Measurements from ENCODE around the gene ZNF277. TPM values are rescaled to one million over a fixed set of nuclear protein-coding genes. Genes with fewer than 3 reads are reported as not detected.

The ZNF277 gene
- total RNA-seq, 1 experiment from 2014 or later: 13.1 TPM

GRCh38 chr7:112207765-112208164 is 1.3 kb downstream of the ZNF277 start:
- Histone ChIP-seq H2BK12ac (ENCODE audit: insufficient read length, low read depth, low read length) (no peak overlapping the region), H3K4me1 (ENCODE audit: insufficient read depth, low read length) (no peaks in the 10 kb centered on the region; the same call in 1 of the 2 replicates), H3K79me2 (ENCODE audit: insufficient read depth, low read length) (peaks cover 21% of the 10 kb centered on the region; the same call in 1 of the 2 replicates), H4K8ac (replicated peaks; ENCODE audit: insufficient read length, low read depth, low read length) (no peak overlapping the region), H3K4ac (ENCODE audit: low read depth, low read length) (no peak overlapping the region), H2BK20ac (ENCODE audit: low read depth, low read length, poor library complexity, severe bottlenecking) (no peak overlapping the region), H3K4me2 (ENCODE audit: insufficient read depth, insufficient read length, low read length) (peak overlapping the region; percentile 84), H3K9me3 (ENCODE audit: control insufficient read depth, low read depth, low read length) (no peaks in the 10 kb centered on the region), H3K23me2 (ENCODE audit: insufficient read length, low read depth, low read length, poor library complexity, severe bottlenecking) (peaks cover 28% of the 10 kb centered on the region), H3K18ac (ENCODE audit: insufficient read length, low read depth, low read length) (no peak overlapping the region), H2BK120ac (ENCODE audit: low read depth, low read length, poor library complexity, severe bottlenecking) (no peak overlapping the region), H3K9ac (ENCODE audit: extremely low read depth, insufficient read length, low read length) (no peak overlapping the region), H4K91ac (ENCODE audit: insufficient read length, low read depth, low read length) (no peak overlapping the region), H3K27me3 (ENCODE audit: insufficient read depth, low read length) (no peaks in the 10 kb centered on the region), H3K23ac (ENCODE audit: insufficient read length, low read depth, low read length) (no peak overlapping the region), H3K27ac (ENCODE audit: insufficient read length, low read depth, low read length) (no peak overlapping the region), H3T11ph (ENCODE audit: low read length) (no peak overlapping the region), H3K14ac (ENCODE audit: insufficient read depth, low read length) (no peak overlapping the region), H3K79me1 (ENCODE audit: insufficient read depth, low read depth, low read length, poor library complexity, severe bottlenecking) (peaks cover 2% of the 10 kb centered on the region), H2BK15ac (ENCODE audit: low read depth, low read length) (no peak overlapping the region), H4K20me1 (ENCODE audit: control insufficient read depth, insufficient read depth, insufficient read length) (no peaks in the 10 kb centered on the region), H2AFZ (ENCODE audit: low read length) (no peak overlapping the region), H4K5ac (ENCODE audit: insufficient read length, low read depth, low read length) (no peak overlapping the region), H2AK5ac (ENCODE audit: insufficient read length, low read length) (no peak overlapping the region), H3K56ac (ENCODE audit: insufficient read length, low read depth, low read length) (no peak overlapping the region), H2BK5ac (ENCODE audit: insufficient read length, low read length) (no peak overlapping the region)
- TF ChIP-seq CTCF (conservative IDR thresholded peaks at IDR 0.05): no peak
- no peaks in the 10 kb centered on the region; a peak in 1 of 5 replicates for H3K9me3 Mint-ChIP-seq
- peaks cover 22% of the 10 kb centered on the region for H3K27me3 Mint-ChIP-seq (ENCODE audit: low read depth)
- H3K4me1 Mint-ChIP-seq: peaks cover 33 to 39% of the 10 kb centered on the region in 2 experiments
- WGBS (ENCODE audit: extremely low coverage, insufficient read length, low lambda C conversion rate): no CpG with 5 or more reads among the region's 6 CpGs
- H3K4me3 Mint-ChIP-seq: peak overlapping the region; percentile 95
- H3K27ac Mint-ChIP-seq: no peak overlapping the region
- H3K36me3 Mint-ChIP-seq (ENCODE audit: insufficient read depth in 1 of 3, low read depth in 3 of 3): no peaks in the 10 kb centered on the region; a peak in 2 of 7 replicates
- DNase-seq: no peak

Measured in H9 (cell line).